GM12801 (cell line): ENCODE results near the gene PRXL2C.

Experiments
- TF ChIP-seq, protein P1 (sequence below): IDR thresholded peaks from one replicate; pipeline ENCODE4 v1.5.1; 2011; ENCODE audit warnings: control low read depth; ENCODE audit not compliant: insufficient read length; ENCODE audit errors: extremely low read depth

PRXL2C gene

DNA sequence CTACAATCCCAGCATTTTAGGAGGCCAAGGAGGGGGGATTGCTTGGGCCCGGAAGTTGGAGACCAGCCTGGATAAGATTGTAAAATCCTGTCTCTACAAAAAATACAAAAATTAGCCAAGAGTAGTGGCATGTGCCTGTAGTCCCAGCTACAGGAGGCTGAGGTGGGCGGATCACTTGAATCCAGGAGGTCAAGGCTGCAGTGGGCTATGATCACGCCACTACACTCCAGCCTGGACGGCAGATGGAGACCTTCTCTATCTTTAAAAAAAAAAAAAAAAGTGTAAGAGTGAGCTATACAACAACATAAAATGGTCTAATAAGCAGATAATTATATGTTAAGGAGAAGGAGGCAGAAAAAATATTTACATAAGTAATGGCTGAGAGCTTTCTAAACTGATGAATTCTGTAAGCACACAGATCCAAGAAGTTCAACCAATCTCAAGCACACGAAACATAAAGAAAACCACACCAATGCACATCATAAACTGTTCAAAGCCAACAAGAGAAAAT, 58.5 kb downstream of the PRXL2C start:
- TF ChIP-seq, protein P1, sequence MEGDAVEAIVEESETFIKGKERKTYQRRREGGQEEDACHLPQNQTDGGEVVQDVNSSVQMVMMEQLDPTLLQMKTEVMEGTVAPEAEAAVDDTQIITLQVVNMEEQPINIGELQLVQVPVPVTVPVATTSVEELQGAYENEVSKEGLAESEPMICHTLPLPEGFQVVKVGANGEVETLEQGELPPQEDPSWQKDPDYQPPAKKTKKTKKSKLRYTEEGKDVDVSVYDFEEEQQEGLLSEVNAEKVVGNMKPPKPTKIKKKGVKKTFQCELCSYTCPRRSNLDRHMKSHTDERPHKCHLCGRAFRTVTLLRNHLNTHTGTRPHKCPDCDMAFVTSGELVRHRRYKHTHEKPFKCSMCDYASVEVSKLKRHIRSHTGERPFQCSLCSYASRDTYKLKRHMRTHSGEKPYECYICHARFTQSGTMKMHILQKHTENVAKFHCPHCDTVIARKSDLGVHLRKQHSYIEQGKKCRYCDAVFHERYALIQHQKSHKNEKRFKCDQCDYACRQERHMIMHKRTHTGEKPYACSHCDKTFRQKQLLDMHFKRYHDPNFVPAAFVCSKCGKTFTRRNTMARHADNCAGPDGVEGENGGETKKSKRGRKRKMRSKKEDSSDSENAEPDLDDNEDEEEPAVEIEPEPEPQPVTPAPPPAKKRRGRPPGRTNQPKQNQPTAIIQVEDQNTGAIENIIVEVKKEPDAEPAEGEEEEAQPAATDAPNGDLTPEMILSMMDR: no peak
